HG02588 (cell line): ENCODE measurements around the gene NOP10.
"Not testable (repeated sequence)": the region's sequence is repeated elsewhere in the genome, so short reads cannot be mapped to it uniquely, and the experiment has no call there.

Experiments used
- ATAC-seq: cut with Tn5 transposase; IDR thresholded peaks from one replicate; pipeline ENCODE4 v1.9.1; 2021; ENCODE audit warnings: mild to moderate bottlenecking, moderate library complexity; ENCODE audit not compliant: unreplicated experiment

Gene NOP10

GRCh38 chr15:34359416-34359815 is 16.5 kb upstream of the NOP10 start:
- ATAC-seq = no peak

- ATAC-seq = no peak
Observed at GRCh38 chr15:34358948-34359347, 16.0 kb upstream of the NOP10 start.

- no peak for ATAC-seq
Observed at GRCh38 chr15:34358367-34358766, 15.4 kb upstream of the NOP10 start.

GRCh38 chr15:34357653-34358052 is 14.7 kb upstream of the NOP10 start:
- no peak for ATAC-seq

GRCh38 chr15:34355241-34355640 is 12.3 kb upstream of the NOP10 start:
- no peak for ATAC-seq

GRCh38 chr15:34354286-34354685 is 11.3 kb upstream of the NOP10 start:
- no peak for ATAC-seq

- no peak for ATAC-seq
Observed at GRCh38 chr15:34353627-34354026, 10.7 kb upstream of the NOP10 start.

GRCh38 chr15:34352996-34353395 is 10.1 kb upstream of the NOP10 start:
- not testable (repeated sequence) for ATAC-seq

GRCh38 chr15:34349769-34350168 is 6.8 kb upstream of the NOP10 start:
- no peak for ATAC-seq

- no peak for ATAC-seq
Observed at GRCh38 chr15:34348735-34349300, 5.9 kb upstream of the NOP10 start.

- no peak for ATAC-seq
Observed at GRCh38 chr15:34347951-34348638, 5.2 kb upstream of the NOP10 start.

- not testable (repeated sequence) for ATAC-seq
Observed at GRCh38 chr15:34342213-34342736, 661 bp downstream of the NOP10 start.

GRCh38 chr15:34341381-34342212 is 1.3 kb downstream of the NOP10 start:
- no peak for ATAC-seq

- ATAC-seq = no peak
Observed at GRCh38 chr15:34339946-34340345, 3.0 kb downstream of the NOP10 start.

- ATAC-seq = no peak
Observed at GRCh38 chr15:34338347-34338746, 4.6 kb downstream of the NOP10 start.

GRCh38 chr15:34337557-34338306 is 5.2 kb downstream of the NOP10 start, which contains the start of gene SLC12A6:
SLC12A6 (minus strand) TSS chr15:34337781; CDS start chr15:34336680, 1,101 bp downstream.
- peak; percentile 73 for ATAC-seq

GRCh38 chr15:34336991-34337556 is 5.9 kb downstream of the NOP10 start:
- peak; percentile 0 for ATAC-seq

GRCh38 chr15:34336231-34336990 is 6.5 kb downstream of the NOP10 start:
- no peak for ATAC-seq

- ATAC-seq = no peak
Observed at GRCh38 chr15:34335176-34336032, 7.5 kb downstream of the NOP10 start.
